GM23248 (cell line): ENCODE results near the gene ARFGEF3. TPM values are rescaled to one million over a fixed set of nuclear protein-coding genes. Genes with fewer than 3 reads are reported as not detected.

Source experiments
- DNase-seq: peaks from one replicate; pipeline ENCODE4 v3.0.0-alpha.2; 2015
- H2AFZ ChIP-seq: fragments of 200-600 bp; sonication (generic); 2 replicates; pipeline ENCODE4 v1.6.1; 2016; ENCODE audit warnings: antibody characterized with exemption
- H3F3A ChIP-seq: fragments of 200-600 bp; sonication (generic); 2 replicates; pipeline ENCODE4 v1.6.1; 2016; ENCODE audit warnings: mild to moderate bottlenecking, antibody characterized with exemption, mixed run types; ENCODE audit not compliant: insufficient read depth
- H3K27ac ChIP-seq: fragments of 200-600 bp; sonication (generic); 2 replicates; pipeline ENCODE4 v1.5.1; 2016; ENCODE audit warnings: mild to moderate bottlenecking
- H3K27me3 ChIP-seq: fragments of 200-600 bp; sonication (generic); replicated peaks from 2 replicates; pipeline ENCODE4 v1.6.1; 2016; ENCODE audit warnings: mild to moderate bottlenecking; ENCODE audit not compliant: insufficient read depth
- H3K36me3 ChIP-seq: fragments of 200-600 bp; sonication (generic); 2 replicates; pipeline ENCODE4 v1.6.1; 2016; ENCODE audit warnings: low read depth, mild to moderate bottlenecking
- H3K4me1 ChIP-seq: fragments of 200-600 bp; sonication (generic); 2 replicates; pipeline ENCODE4 v1.6.1; 2016; ENCODE audit warnings: mild to moderate bottlenecking; ENCODE audit not compliant: insufficient read depth
- H3K4me2 ChIP-seq: fragments of 200-600 bp; sonication (generic); one replicate; pipeline ENCODE4 v1.6.1; 2016; ENCODE audit warnings: mild to moderate bottlenecking; ENCODE audit not compliant: unreplicated experiment
- H3K4me3 ChIP-seq: fragments of 200-600 bp; sonication (generic); 2 replicates; pipeline ENCODE4 v1.5.1; 2016; ENCODE audit warnings: mild to moderate bottlenecking
- H3K79me2 ChIP-seq: fragments of 200-600 bp; sonication (generic); 2 replicates; pipeline ENCODE4 v1.6.1; 2016; ENCODE audit warnings: mild to moderate bottlenecking; ENCODE audit not compliant: insufficient read depth
- H3K9ac ChIP-seq: fragments of 200-600 bp; sonication (generic); 2 replicates; pipeline ENCODE4 v1.6.1; 2016; ENCODE audit warnings: mild to moderate bottlenecking
- H3K9me2 ChIP-seq: fragments of 200-600 bp; sonication (generic); 2 replicates; pipeline ENCODE4 v1.6.1; 2016; ENCODE audit warnings: mixed run types, mild to moderate bottlenecking, moderate library complexity; ENCODE audit not compliant: insufficient read depth
- H3K9me3 ChIP-seq: fragments of 200-600 bp; sonication (generic); one replicate; pipeline ENCODE4 v1.6.1; 2017; ENCODE audit warnings: low read depth
- H4K20me1 ChIP-seq: fragments of 200-600 bp; sonication (generic); 2 replicates; pipeline ENCODE4 v1.6.0; 2016; ENCODE audit not compliant: insufficient read depth
- EZH2 ChIP-seq: fragments of 200-600 bp; sonication (generic); IDR thresholded peaks from 2 replicates; pipeline ENCODE4 v1.6.1; 2018; ENCODE audit warnings: antibody characterized with exemption, mild to moderate bottlenecking; ENCODE audit not compliant: insufficient read depth, poor library complexity, severe bottlenecking
- EZH2phosphoT487 ChIP-seq: fragments of 200-600 bp; sonication (generic); IDR thresholded peaks from 2 replicates; pipeline ENCODE4 v1.6.1; 2018; ENCODE audit warnings: antibody characterized with exemption, moderate library complexity, mild to moderate bottlenecking, low read depth; ENCODE audit not compliant: insufficient read depth
- WGBS, 2 experiments: methylation state at CpG; one replicate each; pipeline ENCODE4 v1.1.6; 2015 to 2017; ENCODE audit warnings: low lambda C conversion rate in 2 of 2, low coverage in 1 of 2; ENCODE audit errors: missing lambda C conversion rate in 2 of 2; 5-methylcytosine and 5-hydroxymethylcytosine counted together
- in situ Hi-C: fragments of 300-500 bp; cut with MboI; formaldehyde crosslinking; loops from 2 replicates; pipeline ENCODE4 v1.15.0; 2020
- polyA plus RNA-seq: library from polyadenylated mRNA; unstranded; fragments of >200 nt; fragmentation: Nextera tagmentation; extraction: Ambion mirVana; gene quantifications from 2 replicates; pipeline ENCODE4 v1.2.1, GENCODE V29; 2016
- total RNA-seq: library from RNA; depleted of rRNA; stranded (reverse); fragments of >200 nt; shearing (Covaris generic); gene quantifications from 2 replicates; pipeline ENCODE4 v1.2.3, GENCODE V29; 2014

Gene ARFGEF3
- total and polyA plus RNA-seq, 2 experiments from 2014 or later: 0.06 to 0.11 TPM

DNA sequence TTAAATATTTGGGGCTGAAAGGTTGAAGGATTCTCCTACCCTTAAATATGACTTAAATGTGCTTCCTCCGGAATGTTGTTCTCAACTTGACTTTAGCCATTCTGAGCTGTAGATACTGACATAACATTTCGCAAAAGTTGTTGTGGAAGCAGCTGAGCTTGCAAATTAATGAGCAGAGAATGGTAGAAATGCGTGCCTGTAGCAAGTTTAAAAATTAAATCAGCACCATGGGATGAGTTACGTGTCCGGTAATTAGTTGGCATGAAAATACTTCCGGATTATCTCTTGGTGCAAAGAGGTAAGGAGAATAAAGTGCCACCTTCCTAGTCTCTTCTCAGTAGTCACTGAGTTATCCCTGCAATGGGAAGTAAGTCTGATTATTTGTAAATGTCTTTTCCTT, 80.2 kb downstream of the ARFGEF3 start:
- no peak for DNase-seq
- 84 to 86% methylated on average over 6 of the region's 6 CpGs for WGBS, 2 experiments
- TF ChIP-seq EZH2phosphoT487: no peak
- TF ChIP-seq EZH2: no peak
- H3K4me1 ChIP-seq: no peaks in the 10 kb centered on the region
- no peaks in the 10 kb centered on the region for H4K20me1 ChIP-seq
- no peaks in the 10 kb centered on the region for H3K9me2 ChIP-seq
- no peaks in the 10 kb centered on the region for H3K27me3 ChIP-seq
- no peak overlapping the region for H2AFZ ChIP-seq
- H3K4me3 ChIP-seq: no peak overlapping the region
- no peaks in the 10 kb centered on the region for H3K79me2 ChIP-seq
- no peak overlapping the region for H3K27ac ChIP-seq
- H3K9ac ChIP-seq: no peak overlapping the region
- H3K4me2 ChIP-seq: no peak overlapping the region
- H3F3A ChIP-seq: no peaks in the 10 kb centered on the region
- no peaks in the 10 kb centered on the region for H3K9me3 ChIP-seq
- in situ Hi-C loops: no loop called here
- no peaks in the 10 kb centered on the region for H3K36me3 ChIP-seq

DNA sequence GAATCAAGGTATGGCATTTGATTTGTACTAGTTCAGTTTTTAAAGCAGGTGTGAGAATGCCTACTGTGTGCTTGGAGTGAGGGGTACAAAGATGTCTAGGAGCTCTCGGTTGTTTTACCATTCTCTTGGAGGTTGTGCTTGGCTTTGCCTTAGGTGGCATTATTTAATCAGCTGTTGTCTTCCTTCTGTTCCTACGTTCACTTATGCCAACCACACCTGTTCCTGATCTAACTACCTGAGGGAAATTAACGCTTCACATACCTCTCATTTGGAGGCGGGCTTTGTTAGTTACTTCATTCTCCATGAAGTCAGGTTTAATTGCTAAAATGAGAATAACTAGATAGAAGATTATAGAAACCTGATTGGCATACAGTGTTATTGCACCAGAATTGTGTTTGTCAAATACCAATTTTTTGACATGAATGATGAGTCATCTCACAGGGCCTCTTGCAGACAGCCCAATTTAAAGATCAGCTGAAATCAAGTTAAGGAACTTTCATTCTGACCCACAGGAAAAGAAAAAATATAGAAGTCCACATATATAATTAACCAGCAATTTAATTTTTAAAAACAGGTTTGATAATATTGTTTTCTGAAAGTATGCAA, 81.4 kb downstream of the ARFGEF3 start:
- no peak overlapping the region for H3K4me2 ChIP-seq
- H3K36me3 ChIP-seq: no peaks in the 10 kb centered on the region
- no peak overlapping the region for H3K9ac ChIP-seq
- H3K27ac ChIP-seq: no peak overlapping the region
- no peaks in the 10 kb centered on the region for H3K9me2 ChIP-seq
- H3K9me3 ChIP-seq: no peaks in the 10 kb centered on the region
- H3K27me3 ChIP-seq: no peaks in the 10 kb centered on the region
- no peak overlapping the region for H3K4me3 ChIP-seq
- H3F3A ChIP-seq: no peaks in the 10 kb centered on the region
- in situ Hi-C loops: no loop called here
- WGBS, 2 experiments: 71 to 72% methylated on average over 4 of the region's 4 CpGs
- no peak for TF ChIP-seq EZH2phosphoT487
- TF ChIP-seq EZH2: no peak
- H4K20me1 ChIP-seq: no peaks in the 10 kb centered on the region
- DNase-seq: no peak
- H3K4me1 ChIP-seq: no peaks in the 10 kb centered on the region
- H3K79me2 ChIP-seq: no peaks in the 10 kb centered on the region
- H2AFZ ChIP-seq: no peak overlapping the region

DNA sequence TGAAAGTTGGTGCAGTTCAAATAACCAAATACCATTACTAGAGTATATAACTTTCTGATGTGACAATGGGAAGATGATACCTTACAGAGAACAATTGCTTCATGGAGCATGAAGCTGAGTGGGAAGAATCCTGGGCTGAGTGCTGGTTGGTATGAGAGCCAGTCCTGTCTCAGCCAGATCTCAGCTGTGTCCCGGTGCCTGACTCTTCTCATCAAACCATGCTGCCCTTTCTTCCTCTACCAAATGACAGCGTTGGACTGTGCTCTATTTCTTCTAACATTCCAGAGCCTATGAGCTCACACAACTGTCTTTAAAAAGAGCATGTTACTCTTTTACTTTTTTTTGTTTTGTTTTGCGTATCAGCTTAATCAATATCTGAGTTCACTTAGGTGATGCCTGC, 84.0 kb downstream of the ARFGEF3 start:
- Histone ChIP-seq H3F3A (no peaks in the 10 kb centered on the region), H3K27me3 (no peaks in the 10 kb centered on the region), H3K4me2 (no peak overlapping the region), H3K9me3 (no peaks in the 10 kb centered on the region), H3K27ac (no peak overlapping the region), H3K79me2 (no peaks in the 10 kb centered on the region), H2AFZ (no peak overlapping the region), H3K4me1 (0 out of 2 replicates have a peak, but pooled peaks cover 4% of the 10 kb centered on the region), H3K4me3 (no peak overlapping the region), H3K9me2 (no peaks in the 10 kb centered on the region), H3K36me3 (no peaks in the 10 kb centered on the region), H4K20me1 (no peaks in the 10 kb centered on the region), H3K9ac (no peak overlapping the region)
- in situ Hi-C loops: no loop called here
- 32 to 35% methylated on average over 3 of the region's 3 CpGs for WGBS, 2 experiments
- TF ChIP-seq EZH2: no peak
- TF ChIP-seq EZH2phosphoT487: no peak
- DNase-seq: no peak

DNA sequence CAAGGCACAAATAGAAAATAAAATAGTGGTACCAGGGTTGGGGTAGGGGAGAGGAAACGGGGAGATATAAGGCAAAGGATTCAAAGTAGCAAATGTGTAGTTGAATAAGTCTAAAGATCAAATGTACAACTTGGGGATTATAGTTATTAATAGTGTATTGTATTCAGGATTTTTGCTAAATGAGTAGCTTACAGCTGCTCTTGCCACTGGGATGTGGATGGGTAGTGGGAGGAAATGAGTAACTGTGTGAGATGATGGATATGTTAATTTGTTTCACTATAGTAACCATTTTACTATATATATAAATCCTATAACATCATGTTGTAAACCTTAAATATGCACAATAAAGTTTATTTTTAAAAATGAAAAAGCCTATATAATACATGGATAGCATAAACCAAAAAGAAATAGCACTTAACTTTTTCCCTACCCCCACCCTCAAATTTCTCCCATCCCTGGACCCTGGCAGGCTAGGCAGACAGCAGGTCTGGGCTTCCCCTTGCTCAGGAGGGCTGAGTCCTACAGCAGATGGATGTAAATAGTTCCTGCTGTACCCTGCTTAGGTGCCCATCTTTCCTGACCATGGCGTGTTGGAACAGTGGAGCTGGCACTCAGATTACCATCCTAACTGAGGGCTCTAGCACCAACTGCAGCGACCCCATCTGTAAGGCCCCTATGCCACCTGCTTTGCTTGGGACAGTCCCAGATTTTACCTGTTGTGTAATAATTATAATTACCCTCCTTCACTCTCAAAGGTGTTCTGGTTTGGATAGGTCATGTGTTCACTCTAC, 85.1 kb downstream of the ARFGEF3 start:
- in situ Hi-C loops: no loop called here

More for the DNA sequence above, 85.1 kb downstream of the ARFGEF3 start:
- Histone ChIP-seq H3K36me3 (no peaks in the 10 kb centered on the region), H3K9me3 (no peaks in the 10 kb centered on the region), H2AFZ (no peak overlapping the region), H3K4me2 (no peak overlapping the region), H3K27ac (no peak overlapping the region), H3K4me1 (0 out of 2 replicates have a peak, but pooled peaks cover 4% of the 10 kb centered on the region), H3K9me2 (no peaks in the 10 kb centered on the region), H3K27me3 (no peaks in the 10 kb centered on the region), H4K20me1 (no peaks in the 10 kb centered on the region), H3K4me3 (no peak overlapping the region), H3K9ac (no peak overlapping the region), H3K79me2 (no peaks in the 10 kb centered on the region), H3F3A (no peaks in the 10 kb centered on the region)
- no peak for DNase-seq
- no peak for TF ChIP-seq EZH2phosphoT487
- TF ChIP-seq EZH2: no peak
- WGBS, 2 experiments: 73 to 76% methylated on average over 3 of the region's 3 CpGs
